ENCODE data around the gene JMJD6. TPM values are rescaled to one million over a fixed set of nuclear protein-coding genes. Genes with fewer than 3 reads are reported as not detected.

JMJD6 gene
- total RNA-seq, 1 experiment from 2014 or later: 60.0 TPM

DNA sequence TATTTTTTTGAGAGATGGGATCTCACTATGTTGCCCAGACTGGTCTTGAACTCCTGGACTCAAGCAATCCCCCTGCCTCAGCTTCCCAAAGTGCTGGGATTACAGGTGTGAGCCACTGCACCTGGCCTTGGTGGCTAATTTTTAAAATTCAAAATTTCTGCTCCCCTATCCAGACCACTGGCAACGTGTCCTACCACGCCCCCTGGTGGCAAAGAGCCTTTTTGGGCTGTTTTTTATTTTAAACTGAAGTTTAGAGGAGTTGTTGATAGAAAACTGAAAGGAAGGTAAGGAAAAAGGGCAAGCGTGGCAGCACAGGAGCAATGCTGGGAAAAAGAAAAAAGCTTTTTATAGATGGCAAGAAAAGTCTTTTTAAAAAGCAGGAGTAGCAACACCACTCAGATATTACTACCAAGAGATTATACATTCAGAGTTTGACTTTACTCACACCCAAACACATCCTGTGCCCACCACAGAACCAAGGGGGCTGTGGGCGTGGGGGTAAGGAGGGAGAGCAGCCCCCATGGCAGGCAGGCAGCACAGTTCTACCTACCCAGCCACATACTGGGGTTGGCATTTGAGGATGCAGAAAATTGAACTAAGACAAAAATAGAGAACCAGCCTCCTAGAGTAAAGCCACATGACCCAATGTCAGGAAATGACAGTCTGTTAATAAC lies 11.4 kb downstream of the JMJD6 start:
- ChIA-PET POLR2A (no interaction called here), CTCF (interaction anchor here (0.7 kb wide), 1 partner anchor 212 kb away, joined by 3 read pairs; no protein-coding TSS in a partner anchor)
- in situ Hi-C loops (cut with HindIII; ENCODE audit: low pct_unique_long_range_greater_than_20kb, low sequenced_read_pairs): no loop called here
- no peaks in the 10 kb centered on the region for H3K27me3 ChIP-seq (ENCODE audit: control insufficient read depth, insufficient read depth, low read length)
- ATAC-seq (no peak), DNase-seq (ENCODE audit: low read depth, low spot score) (no peak)
- H3K4me1 ChIP-seq (ENCODE audit: control insufficient read depth, insufficient read depth, low read length): peaks cover 11% of the 10 kb centered on the region
- TF ChIP-seq TCF7L2 (IDR thresholded peaks at IDR 0.05; ENCODE audit: low read depth, low read length): no peak
- no peak for TF ChIP-seq SIN3A (IDR thresholded peaks at IDR 0.05; ENCODE audit: borderline replicate concordance, insufficient read depth, low read depth, low read length)
- TF ChIP-seq, protein P1, sequence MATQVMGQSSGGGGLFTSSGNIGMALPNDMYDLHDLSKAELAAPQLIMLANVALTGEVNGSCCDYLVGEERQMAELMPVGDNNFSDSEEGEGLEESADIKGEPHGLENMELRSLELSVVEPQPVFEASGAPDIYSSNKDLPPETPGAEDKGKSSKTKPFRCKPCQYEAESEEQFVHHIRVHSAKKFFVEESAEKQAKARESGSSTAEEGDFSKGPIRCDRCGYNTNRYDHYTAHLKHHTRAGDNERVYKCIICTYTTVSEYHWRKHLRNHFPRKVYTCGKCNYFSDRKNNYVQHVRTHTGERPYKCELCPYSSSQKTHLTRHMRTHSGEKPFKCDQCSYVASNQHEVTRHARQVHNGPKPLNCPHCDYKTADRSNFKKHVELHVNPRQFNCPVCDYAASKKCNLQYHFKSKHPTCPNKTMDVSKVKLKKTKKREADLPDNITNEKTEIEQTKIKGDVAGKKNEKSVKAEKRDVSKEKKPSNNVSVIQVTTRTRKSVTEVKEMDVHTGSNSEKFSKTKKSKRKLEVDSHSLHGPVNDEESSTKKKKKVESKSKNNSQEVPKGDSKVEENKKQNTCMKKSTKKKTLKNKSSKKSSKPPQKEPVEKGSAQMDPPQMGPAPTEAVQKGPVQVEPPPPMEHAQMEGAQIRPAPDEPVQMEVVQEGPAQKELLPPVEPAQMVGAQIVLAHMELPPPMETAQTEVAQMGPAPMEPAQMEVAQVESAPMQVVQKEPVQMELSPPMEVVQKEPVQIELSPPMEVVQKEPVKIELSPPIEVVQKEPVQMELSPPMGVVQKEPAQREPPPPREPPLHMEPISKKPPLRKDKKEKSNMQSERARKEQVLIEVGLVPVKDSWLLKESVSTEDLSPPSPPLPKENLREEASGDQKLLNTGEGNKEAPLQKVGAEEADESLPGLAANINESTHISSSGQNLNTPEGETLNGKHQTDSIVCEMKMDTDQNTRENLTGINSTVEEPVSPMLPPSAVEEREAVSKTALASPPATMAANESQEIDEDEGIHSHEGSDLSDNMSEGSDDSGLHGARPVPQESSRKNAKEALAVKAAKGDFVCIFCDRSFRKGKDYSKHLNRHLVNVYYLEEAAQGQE (IDR thresholded peaks at IDR 0.05; ENCODE audit: insufficient read depth in 1 of 2, low read depth in 2 of 2, low read length in 1 of 2): no peak
- TF ChIP-seq, protein P2, sequence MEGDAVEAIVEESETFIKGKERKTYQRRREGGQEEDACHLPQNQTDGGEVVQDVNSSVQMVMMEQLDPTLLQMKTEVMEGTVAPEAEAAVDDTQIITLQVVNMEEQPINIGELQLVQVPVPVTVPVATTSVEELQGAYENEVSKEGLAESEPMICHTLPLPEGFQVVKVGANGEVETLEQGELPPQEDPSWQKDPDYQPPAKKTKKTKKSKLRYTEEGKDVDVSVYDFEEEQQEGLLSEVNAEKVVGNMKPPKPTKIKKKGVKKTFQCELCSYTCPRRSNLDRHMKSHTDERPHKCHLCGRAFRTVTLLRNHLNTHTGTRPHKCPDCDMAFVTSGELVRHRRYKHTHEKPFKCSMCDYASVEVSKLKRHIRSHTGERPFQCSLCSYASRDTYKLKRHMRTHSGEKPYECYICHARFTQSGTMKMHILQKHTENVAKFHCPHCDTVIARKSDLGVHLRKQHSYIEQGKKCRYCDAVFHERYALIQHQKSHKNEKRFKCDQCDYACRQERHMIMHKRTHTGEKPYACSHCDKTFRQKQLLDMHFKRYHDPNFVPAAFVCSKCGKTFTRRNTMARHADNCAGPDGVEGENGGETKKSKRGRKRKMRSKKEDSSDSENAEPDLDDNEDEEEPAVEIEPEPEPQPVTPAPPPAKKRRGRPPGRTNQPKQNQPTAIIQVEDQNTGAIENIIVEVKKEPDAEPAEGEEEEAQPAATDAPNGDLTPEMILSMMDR (IDR thresholded peaks at IDR 0.05): peak; percentile 95
- no peak for TF ChIP-seq POLR2AphosphoS5 (IDR thresholded peaks at IDR 0.05; ENCODE audit: low read depth, low read length)
- no peak overlapping the region for H3K4me3 ChIP-seq (ENCODE audit: low read depth in 2 of 2, low read length in 2 of 2)
- no TSS peak for BruUV-seq (replicated peaks)
- H3K36me3 ChIP-seq (ENCODE audit: control insufficient read depth, insufficient read depth, low read length): peaks cover 8% of the 10 kb centered on the region; the same call in 1 of the 2 replicates
- no peaks in the 10 kb centered on the region for H3K9me3 ChIP-seq (ENCODE audit: control insufficient read depth, insufficient read depth, low read depth, low read length)
- intact Hi-C loops (cut with micrococcal nuclease; ENCODE audit: unreplicated experiment): no loop called here
- no peak overlapping the region for H3K27ac ChIP-seq (ENCODE audit: low read length)

DNA sequence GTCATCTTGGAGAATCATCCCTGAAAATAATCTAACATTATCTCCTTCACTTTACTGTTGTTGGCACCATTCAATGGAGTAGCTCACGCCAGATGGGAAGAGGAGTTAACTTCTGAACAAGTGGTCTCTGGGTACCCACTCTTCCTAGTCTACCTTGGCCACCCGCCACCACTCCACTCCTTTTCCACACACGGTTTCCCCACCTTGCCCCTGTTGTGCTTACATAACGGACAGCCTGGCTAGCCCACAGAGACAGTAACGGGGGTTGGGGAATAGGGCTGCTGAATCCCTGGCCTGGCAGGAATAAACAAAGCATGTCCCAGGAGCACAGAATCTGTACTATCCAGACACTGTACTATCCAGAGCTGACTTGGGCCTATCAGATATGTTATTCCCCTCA lies 12.1 kb downstream of the JMJD6 start:
- CTCF ChIA-PET: interaction anchor here (0.6 to 0.7 kb wide), 2 partner anchors 212 to 415 kb away, joined by 3 to 4 read pairs; no protein-coding TSS in a partner anchor

More for the DNA sequence above, 12.1 kb downstream of the JMJD6 start:
- intact Hi-C loops (cut with micrococcal nuclease; ENCODE audit: unreplicated experiment): no loop called here
- no TSS peak for BruUV-seq (replicated peaks)
- TF ChIP-seq POLR2AphosphoS5 (IDR thresholded peaks at IDR 0.05; ENCODE audit: low read depth, low read length): no peak
- TF ChIP-seq, protein P2 (IDR thresholded peaks at IDR 0.05): no peak
- no peak for TF ChIP-seq TCF7L2 (IDR thresholded peaks at IDR 0.05; ENCODE audit: low read depth, low read length)
- TF ChIP-seq SIN3A (IDR thresholded peaks at IDR 0.05; ENCODE audit: borderline replicate concordance, insufficient read depth, low read depth, low read length): no peak
- TF ChIP-seq, protein P1 (IDR thresholded peaks at IDR 0.05; ENCODE audit: insufficient read depth in 1 of 2, low read depth in 2 of 2, low read length in 1 of 2): no peak
- POLR2A ChIA-PET: interaction anchor here (0.6 kb wide), 2 partner anchors 11 to 381 kb away, joined by 3 read pairs; no protein-coding TSS in a partner anchor
- Histone ChIP-seq H3K9me3 (ENCODE audit: control insufficient read depth, insufficient read depth, low read depth, low read length) (no peaks in the 10 kb centered on the region), H3K4me1 (ENCODE audit: control insufficient read depth, insufficient read depth, low read length) (peaks cover 17% of the 10 kb centered on the region), H3K27ac (ENCODE audit: low read length) (no peak overlapping the region), H3K27me3 (ENCODE audit: control insufficient read depth, insufficient read depth, low read length) (no peaks in the 10 kb centered on the region), H3K4me3 (ENCODE audit: low read depth in 2 of 2, low read length in 2 of 2) (no peak overlapping the region), H3K36me3 (ENCODE audit: control insufficient read depth, insufficient read depth, low read length) (peaks cover 8% of the 10 kb centered on the region; the same call in 1 of the 2 replicates)
- in situ Hi-C loops (cut with HindIII; ENCODE audit: low pct_unique_long_range_greater_than_20kb, low sequenced_read_pairs): no loop called here
- no peak for DNase-seq (ENCODE audit: low read depth, low spot score)
- no peak for ATAC-seq
